Suppressor macrophage treated with lipopolysaccharide for 1 hour (primary cell): ENCODE results near the gene PPP1R1A.
A peak's percentile ranks its signal among the peaks of the same experiment; 100 is the strongest.

Experiments used
- DNase-seq, 3 donors: peaks; one replicate each; pipeline ENCODE4 v3.0.0-alpha.2; 2020 to 2022

PPP1R1A gene, protein sequence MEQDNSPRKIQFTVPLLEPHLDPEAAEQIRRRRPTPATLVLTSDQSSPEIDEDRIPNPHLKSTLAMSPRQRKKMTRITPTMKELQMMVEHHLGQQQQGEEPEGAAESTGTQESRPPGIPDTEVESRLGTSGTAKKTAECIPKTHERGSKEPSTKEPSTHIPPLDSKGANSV

DNA sequence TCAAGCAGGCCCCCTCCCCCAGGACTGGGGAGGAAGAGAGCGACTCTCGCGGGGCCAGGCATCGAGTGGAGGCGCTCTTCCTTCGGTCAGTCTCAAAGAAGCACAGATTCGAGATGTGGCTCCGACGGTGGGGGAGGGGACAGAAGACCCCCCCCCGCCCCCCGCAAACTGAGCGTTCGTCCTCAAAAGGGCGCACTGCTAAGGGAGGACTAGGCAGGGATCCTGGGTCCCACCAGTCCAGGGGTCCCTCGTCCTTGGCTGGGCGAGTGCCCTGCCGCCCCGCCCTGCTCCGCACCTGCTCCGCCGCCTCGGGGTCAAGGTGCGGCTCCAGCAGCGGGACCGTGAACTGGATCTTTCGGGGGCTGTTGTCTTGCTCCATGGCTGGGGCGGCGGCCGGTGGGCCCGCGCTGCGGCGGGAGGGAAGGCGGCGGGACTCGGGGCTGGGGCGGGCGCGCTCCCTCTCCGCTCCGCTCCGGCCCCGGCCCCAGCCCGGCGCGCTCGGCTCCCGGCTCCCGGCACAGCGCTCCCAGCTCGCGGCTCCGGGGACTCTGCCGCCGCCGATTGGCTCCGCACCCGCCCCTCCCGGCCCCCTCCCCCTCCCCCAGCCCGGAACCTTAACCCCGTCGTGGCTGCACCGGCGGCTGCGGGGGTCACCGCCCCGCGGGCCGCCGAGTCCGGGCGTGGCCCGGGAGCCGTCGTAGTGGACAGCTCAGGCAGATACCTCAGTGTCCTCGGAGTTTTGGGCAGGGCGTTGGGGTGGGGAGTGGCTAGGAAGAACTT, at the start of gene PPP1R1A:
TSS of gene PPP1R1A (minus strand) at position 550 of the 780 bp plus-strand sequence. CDS start at position 379, 171 bp downstream.
- DNase-seq, result peak in 2 of 3 donors; percentile 26 to 50

DNA sequence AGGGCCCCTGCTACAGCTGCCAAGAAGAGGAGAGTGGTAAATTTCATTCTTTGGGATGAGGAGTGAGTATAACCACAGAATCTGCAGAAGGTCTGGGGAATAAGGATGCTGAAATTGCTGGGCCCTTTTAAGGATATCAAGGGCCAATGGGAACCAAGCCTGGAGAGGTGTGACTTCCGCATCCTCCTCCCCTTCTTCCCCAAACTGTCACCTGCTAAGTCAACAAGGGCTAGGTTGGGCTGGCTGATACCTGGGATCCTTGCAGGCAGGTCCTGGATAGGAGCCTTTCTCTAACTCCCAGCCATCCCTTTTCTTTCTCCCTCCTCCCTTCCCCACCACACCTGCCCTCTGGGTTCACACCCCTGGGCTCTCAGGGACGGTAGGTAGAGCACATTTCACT, 46.3 kb upstream of the PPP1R1A start, which contains the start of gene LACRT:
TSS of gene LACRT (minus strand) at position 101 of the 400 bp plus-strand sequence. CDS start at position 47, 54 bp downstream.
- DNase-seq, result no peak

DNA sequence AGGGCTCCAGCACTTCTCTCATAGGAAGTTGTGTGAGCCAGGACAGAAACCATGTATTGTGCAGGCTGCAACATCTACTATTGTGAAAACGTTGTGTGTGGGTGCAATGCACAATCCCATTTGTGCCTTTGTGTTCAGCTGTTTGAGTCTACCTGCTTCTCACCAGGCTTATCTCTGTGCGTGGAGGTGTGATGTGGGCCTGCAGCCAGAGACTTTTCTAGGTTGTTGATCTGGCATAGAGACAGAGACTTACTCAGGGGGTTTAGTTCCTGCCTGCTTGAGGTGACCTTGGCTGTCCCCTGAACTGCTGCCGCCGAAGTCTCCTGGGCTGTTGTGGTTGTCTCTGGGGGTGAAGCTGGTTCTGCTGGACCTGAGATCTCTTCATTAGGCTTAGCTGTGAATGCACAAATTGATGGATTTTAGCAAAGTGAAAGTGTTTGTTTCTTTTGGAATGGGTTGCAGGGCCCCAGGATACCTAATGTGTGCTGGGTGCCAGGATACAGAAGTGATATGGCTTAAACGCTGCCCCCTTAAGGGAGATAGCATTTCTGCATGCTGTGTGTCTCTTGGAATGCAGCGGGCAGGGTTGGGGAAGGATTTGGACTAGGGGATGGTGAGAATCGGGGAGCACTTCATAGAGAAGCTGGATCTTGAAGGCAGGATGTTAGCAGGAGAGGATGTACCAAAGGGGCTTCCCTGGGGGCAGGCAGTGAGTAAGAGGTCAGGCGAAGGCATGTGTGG, 43.7 kb upstream of the PPP1R1A start:
- no peak for DNase-seq

DNA sequence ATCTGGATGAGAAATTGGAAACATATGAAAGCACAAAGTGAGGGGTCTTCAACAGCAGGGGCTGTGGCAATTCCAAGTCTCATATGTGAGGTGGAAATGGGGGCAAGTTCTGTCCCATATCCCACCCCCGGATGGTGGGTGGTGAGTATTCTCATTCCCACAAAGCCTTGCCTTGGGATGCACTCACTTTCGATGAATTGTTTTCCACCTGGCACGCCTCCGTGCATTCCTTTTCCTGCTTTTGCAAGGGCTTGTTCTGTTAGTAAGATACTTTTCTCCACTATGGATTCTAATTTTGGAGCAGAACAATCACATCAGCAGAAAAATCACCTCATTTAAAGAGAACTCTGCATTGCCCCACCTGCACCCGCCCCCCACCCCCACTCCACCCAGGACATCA, 43.1 kb upstream of the PPP1R1A start:
- DNase-seq, result no peak

DNA sequence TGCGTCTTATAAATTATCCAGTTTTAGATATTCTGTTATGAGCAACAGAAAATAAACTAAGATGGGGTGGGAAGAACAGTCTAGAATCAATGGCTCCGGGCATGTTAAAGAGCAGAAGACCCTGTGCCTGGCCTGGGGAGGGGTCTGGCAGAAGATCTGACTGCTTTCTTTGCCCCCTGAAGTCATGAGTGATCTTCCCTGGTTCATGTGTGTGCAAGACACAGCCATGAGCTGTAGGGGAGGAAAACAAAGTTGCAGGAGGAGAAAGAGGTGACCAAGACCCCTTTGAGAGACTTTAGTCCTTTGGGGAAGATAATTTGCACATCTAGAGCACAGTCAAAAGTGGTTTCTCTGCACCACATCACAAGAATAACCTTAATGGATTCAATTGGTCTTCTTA, 41.5 kb upstream of the PPP1R1A start:
- no peak for DNase-seq

DNA sequence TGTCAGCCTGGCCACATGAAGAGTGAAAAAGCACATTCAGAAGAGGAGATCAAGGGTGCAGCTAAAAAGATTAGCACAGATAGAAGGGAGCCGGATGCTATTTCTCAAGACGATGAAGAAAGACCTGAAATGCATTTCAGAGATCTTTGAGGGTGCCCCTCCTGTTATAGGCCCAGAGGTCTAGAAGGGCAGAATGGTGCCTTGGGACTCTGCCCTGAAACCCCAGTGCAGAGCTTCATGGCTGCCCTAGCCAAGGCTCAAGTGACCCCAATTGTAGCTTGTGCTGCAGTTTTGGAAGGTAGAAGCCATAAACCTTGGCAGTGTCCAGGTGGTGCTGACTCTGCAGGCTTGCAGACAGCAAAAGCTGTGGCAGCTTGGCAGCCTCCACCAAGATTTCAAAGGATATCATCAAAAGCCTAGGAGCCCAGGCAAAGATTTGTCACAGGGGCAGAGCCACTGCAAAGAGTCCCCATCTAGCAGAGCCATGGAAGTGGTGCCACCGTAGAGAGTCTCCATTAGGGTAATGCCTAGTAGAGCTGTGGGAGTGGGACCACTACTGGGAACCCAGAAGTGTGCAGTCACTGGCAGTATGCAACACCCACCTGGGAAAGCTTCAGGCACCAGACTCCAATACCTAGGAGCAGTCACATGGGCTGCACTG, 39.9 kb upstream of the PPP1R1A start:
- DNase-seq, result no peak

DNA sequence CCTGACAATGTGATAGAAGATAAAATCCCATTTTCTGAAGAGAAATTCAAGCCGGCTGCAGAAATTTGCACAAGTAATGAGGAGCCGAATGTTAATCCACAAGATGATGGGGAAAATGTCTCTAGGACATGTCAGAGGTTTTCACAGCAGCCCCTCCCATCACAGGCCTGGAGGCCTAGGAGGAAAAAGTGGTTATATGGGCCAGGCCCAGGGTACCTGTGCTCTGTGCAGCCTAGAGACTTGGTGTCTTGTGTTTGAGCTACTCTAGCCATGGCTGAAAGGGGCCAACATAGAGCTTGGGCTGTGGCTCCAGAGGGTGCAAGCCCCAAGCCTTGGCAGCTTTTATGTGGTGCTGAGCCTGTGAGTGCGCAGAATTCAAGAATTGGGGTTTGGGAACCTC, 38.8 kb upstream of the PPP1R1A start:
- no peak for DNase-seq

DNA sequence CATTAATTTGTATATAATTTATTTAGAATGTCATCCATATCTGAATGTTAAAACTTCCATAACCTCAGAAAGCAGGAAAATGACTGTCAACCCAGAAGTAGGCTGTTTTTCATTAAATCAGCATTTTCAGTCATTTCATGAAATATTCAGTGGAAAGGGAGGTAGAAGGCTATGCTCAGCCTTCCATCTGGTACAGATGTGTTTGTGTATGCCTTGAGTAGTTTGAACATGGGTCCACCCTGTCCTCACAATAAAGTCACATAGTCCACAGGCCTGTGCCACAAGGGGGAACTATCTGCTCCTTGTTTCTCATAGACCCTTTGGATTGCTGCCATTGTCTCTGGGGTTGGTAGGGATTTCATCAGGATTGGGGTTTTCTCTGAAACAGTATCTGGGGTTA, 37.1 kb upstream of the PPP1R1A start:
- DNase-seq, result no peak

DNA sequence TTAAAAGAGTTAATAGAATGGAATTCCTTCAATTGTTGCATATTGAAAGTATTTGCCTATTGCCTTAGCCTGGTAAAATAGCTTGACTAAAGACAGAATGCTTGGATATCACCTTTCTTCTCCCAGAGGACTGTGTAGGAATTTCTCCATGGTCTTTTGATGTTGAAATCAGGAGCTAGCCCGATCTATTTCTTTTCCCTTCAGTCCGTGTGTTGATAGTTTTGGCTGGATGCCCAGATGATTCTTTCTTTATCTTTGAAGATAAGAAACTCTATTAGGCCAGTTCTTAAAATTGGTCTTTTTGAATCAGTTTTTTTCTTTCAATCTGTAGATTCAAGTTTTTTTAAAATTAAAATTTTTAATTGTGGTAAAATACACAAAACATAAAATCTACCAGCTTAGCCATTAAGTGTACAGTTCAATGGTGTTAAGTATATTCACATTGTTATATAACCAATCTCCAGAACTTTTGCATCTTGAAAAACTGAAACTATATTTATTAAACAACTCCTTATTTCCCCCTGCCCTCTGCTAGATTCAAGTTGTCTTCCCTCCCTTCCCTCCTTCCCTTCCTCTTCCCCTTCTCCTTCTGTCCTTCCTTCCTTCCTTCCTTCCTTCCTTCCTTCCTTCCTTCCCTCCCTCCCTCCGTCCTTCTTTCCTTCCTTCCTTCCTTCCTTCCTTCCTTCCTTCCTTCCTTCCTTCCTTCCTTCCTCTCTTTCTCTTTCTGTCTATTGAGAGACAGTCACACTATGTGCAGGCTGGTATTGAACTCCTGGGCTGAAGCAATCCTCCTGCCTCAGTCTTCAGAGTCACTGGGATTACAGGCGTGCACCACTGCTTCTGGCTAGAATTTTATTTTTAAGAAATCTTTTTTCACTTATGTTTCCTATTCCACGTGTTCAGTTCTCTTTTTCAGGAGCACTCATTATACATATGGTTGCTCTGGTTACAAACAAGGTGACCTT, 36.1 kb upstream of the PPP1R1A start:
- no peak for DNase-seq

DNA sequence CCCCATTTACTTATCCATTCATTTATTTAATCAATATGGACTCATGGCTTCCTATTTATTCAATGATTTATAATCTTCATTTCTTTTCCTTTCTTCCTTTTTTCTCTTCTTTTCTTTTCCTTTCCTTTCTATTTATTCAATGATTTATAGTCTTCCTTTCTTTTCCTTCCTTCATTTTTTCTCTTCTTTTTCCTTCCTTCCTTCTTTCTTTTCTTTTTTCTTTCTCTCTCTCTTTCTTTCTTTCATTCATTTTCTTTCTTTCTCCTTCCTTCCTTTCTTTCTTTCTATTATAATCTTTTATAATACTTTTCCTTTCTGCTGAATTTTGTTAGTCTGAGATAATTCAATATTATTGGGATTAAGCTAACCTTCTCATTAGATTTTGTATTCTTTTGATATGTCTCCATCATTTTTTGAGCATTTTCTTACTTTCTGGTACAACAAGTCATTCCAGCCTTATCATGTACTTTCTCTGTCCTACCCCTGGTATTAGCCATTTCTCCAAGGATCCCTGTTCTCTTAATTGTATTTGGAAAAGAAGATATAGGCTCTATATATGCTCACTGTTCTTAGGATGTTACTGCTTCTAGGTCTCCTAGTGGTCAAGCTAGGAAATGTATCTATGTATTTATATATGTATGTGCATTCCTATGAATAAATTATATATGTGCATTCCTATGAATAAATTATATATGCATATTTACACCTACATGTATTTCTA, 34.2 kb upstream of the PPP1R1A start:
- peak in 1 of 3 donors; percentile 38 for DNase-seq

DNA sequence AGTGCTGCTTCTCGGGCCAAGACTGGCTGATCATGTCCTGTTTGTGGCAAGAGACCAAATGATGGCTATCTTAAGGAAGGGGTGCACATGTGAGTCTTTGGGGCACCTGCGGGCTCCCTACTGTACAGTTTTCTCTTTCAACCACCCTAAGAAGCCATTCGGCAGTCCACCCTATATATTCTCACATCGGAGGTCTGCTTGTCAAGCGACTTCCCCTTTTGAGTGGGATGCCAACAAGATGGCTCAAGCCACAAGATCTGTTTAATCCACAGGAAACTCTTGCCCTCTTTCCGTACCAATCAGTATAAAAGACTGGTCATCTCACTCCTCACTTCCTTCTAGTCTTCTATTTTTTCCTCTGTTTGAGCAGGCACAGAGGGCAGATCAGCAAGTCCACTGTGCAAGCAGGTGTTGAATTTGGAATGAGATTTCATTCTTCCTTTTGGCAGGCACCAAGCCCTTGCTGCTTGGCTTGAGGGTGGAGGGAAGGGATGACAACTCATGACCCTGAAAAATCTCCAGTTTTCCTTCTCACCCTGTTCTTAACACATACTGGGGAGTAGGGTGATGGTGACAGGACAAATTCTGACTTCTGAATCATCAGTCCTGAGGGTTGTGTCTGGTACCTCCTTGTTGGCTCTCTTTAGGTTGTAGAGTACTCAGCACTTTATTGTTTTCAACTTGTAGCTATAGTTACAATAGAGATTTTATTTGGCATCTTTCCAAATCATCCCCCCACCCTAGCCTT, 28.6 kb upstream of the PPP1R1A start:
- peak; percentile 17 to 34 (median 26) for DNase-seq

DNA sequence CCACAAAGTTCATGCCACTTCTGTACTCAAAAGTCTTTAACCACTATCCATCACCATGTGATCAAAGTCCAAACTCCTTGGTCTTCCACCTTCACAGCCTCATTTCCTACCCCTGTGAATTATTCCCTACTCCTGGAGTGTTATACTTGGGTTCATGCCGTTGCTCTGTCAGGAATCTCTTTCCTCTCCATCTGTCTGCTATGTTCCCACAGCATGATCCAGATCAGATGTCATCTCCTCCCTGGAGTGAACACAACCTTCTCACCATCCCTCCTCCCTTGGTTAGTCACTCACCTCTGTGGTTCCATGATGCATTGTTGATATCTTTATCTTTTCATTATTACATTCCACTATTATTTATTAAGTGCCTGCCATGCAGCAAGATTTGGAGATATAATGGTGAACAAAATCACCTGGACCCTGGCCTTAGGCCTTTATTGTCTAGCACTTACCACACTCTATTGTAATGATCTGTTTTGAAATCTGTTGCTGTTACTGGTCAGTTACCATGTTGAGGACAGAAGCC, 23.8 kb upstream of the PPP1R1A start:
- DNase-seq, result no peak

DNA sequence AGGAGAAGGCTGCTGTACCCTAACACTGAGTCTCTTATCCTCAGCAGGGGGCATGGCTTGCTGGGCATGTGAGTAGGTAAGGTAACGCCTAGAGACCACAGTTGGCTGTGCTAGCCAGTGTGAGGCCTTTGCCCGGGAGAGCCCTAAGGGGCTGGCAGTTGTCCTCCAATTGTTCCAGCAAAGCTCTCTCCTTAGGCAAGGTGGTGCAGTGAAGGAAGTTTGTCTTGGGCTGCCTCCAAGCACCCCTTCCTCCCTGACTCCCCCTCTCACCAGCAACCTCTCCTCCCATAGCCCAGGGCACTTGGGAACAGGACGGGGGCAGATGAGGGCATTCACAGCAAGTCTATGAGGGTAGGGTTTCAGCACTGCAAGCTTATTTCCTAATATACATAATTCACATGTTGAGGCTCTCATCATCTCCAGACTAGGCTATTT, 23.3 kb upstream of the PPP1R1A start:
- DNase-seq, result no peak

DNA sequence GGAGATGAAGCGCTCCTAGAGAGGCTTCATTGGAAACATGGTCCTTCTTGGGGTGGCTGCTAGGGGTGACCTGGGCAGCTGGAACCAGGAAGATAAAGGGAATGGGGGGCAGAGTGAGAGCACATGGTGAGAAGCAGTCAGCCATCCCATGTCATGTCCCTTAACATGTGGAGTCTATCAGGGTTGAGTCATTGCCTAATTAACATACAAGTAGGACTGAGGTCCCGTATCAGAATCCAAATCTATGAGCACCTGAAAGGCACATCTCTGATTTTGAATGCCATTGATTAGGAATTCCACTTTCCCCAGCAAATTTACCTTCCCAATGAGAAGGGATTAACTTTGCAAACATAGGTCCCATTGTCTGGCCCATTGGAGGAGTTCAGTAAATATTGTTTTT, 20.3 kb upstream of the PPP1R1A start:
- no peak for DNase-seq

DNA sequence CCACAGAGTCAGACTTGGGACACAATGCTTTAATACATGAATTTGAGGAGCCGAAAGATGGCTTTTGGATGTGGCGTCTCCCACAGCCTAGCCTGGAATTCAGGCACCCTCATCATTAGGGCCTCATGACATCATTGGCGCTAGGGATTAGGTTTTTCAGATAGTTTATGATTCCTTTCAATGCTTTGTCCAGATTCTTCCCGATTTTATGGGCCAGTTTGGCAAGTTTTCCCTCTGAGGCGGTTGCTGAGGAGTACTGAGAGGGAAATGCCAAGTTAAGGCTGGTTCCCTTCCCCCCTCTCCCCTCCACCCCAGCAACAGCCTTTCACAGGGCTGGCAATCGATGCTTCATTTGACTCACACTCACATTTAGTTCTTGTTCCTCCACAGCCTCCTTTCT, 19.7 kb upstream of the PPP1R1A start:
- no peak for DNase-seq

DNA sequence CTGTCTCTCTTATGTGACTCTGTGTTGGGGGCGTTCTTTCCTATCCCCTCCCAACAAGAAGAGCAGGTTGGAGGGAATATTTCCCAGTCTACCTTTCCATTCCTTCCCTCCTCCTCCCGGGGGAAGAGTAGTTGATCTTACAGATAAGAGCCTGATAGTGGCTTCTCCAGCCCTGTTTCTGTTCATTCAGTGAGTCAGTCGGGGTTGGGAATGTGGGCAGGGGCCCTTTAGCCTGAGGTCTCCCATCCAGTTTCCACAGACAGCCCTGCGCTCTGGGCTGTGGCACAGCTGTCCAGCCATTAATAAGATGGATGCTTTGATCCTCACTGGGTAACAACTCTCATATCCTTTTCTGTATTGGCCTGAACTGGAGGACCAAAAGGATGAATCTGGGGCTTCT, 18.1 kb upstream of the PPP1R1A start:
- DNase-seq, result no peak

DNA sequence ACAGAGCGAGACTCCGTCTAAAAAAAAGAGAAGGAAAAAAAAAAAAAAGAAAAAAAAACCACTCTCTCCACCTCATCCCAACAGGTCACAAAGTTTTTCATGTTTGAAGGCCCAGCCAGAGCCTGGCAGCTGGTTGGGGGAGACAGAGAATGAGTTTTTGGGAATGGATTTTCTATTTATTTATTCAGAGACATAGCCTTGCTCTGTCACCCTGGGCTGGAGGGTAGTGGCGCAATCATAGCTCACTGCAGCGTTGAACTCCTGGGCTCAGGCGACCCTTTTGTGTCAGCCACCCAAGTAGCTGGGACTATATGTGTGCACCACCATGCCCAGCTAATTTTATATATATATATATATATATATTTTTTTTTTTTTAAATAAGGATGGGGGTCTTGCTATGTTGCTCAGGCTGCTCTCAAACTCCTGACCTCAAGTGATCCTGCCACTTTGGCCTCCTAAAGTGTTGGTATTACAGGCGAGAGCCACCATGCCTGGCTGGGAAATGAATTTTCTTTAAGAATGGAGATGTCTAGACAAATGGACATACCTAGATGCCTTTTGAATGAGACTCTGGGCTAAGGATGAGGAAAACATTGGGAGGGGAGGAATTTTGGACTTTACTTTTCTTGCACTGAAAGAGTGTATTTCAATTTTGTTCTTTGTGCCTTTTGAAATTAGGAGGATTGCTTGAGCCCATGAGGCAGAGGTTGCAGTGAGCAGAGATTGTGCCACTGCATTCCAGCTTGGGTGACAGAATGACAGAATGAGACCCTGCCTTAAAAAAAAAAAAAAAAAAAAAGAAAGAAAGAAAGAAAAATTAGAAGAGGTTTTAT, 16.9 kb upstream of the PPP1R1A start:
- DNase-seq, result no peak

DNA sequence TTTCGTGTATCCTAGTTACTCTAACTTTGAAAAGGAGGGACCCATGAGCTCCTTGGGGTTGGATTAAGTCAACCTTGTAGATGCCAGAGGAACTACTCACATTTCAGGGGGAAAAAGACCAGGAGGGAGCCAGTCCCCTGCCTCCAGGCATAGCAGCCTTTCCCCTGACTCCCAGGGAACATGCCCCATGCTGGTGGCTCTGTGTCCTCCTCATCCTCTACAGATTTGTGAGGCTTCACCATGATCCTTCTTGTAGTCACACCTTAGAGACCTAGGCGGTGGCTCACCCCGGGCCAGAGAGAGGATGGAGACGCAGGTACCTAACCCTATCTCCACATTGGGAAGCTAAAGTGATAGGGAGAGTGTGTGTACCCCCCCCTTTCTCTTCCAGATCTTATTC, 16.0 kb upstream of the PPP1R1A start:
- no peak for DNase-seq

DNA sequence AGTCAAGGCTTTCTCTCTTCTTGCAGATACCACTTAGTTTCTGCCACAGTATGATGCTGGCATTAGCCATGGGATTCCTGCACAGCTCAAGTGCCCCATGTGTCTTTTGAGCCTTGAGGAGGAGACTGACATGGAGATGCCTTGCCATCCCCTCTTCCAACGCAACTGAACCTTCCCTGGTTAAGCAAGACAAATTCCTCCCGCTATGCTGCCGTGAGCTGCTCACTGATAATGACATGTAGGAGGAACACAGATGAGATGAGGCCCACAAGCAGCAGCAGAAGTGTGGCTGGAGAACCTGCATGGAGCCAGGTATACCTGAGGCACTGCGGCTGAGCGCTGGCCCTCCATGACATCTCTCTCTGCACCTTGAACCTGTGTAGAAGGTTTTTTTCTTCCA, 15.4 kb upstream of the PPP1R1A start:
- no peak for DNase-seq
